Measurements from ENCODE around the gene LATS1.
"Not testable (repeated sequence)": the region's sequence is repeated elsewhere in the genome, so short reads cannot be mapped to it uniquely, and the experiment has no call there.

The LATS1 gene

DNA sequence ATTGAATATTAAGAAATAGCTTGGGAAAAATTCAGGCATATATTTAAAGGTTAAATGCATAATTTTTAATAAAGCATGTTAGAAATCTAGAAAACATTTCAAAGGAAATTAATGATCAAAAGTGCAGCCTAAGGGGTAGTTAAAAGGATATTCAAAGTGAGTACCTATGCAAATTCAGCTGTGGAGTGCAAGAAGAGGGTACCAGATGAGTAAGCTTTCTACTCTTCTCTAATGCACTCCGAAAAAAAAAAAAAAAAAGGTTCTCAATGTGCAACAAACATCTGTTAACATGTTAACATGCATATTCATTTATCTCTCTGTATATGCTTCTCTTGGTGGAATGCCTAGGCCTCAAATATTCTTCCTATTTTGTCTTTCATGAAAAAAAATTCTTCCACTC is 37.4 kb downstream of the LATS1 start:
- in situ Hi-C loops (cut with MboI; ENCODE audit: low sequenced_read_pairs, unreplicated experiment) = no loop called here
- TF ChIP-seq, protein P1, sequence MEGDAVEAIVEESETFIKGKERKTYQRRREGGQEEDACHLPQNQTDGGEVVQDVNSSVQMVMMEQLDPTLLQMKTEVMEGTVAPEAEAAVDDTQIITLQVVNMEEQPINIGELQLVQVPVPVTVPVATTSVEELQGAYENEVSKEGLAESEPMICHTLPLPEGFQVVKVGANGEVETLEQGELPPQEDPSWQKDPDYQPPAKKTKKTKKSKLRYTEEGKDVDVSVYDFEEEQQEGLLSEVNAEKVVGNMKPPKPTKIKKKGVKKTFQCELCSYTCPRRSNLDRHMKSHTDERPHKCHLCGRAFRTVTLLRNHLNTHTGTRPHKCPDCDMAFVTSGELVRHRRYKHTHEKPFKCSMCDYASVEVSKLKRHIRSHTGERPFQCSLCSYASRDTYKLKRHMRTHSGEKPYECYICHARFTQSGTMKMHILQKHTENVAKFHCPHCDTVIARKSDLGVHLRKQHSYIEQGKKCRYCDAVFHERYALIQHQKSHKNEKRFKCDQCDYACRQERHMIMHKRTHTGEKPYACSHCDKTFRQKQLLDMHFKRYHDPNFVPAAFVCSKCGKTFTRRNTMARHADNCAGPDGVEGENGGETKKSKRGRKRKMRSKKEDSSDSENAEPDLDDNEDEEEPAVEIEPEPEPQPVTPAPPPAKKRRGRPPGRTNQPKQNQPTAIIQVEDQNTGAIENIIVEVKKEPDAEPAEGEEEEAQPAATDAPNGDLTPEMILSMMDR (IDR thresholded peaks at IDR 0.05; ENCODE audit: borderline replicate concordance, control extremely low read depth, extremely low read depth, insufficient read depth, missing control alignments) = no peak
- DNase-seq (ENCODE audit: low spot score) = peak; percentile 33

GRCh38 chr6:149672265-149672664 is 45.6 kb downstream of the LATS1 start:
- in situ Hi-C loops (cut with MboI; ENCODE audit: low sequenced_read_pairs, unreplicated experiment); DNase-seq (ENCODE audit: low spot score): not testable (repeated sequence)

DNA sequence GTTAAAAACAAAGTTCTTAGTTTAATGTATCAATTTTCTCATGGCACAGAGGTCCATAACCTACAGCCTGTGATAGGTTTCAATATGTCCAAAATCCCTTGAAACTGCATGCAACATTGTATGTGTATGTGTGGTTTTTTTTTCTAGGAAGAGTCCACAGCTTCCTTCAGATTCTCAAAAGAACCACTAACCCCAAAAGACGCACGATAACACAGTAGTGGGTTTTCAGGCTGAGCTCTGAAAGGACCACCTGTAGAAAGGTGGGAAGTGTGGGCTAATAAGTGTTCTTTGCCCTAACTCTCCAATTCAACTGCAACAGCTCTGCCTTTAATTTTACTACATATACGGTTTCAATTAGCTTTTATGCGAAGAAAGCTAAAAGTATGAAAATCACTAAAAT is 57.9 kb downstream of the LATS1 start:
- no peak for DNase-seq (ENCODE audit: low spot score)
- TF ChIP-seq, protein P1 (IDR thresholded peaks at IDR 0.05; ENCODE audit: borderline replicate concordance, control extremely low read depth, extremely low read depth, insufficient read depth, missing control alignments) = no peak
- in situ Hi-C loops (cut with MboI; ENCODE audit: low sequenced_read_pairs, unreplicated experiment) = no loop called here

DNA sequence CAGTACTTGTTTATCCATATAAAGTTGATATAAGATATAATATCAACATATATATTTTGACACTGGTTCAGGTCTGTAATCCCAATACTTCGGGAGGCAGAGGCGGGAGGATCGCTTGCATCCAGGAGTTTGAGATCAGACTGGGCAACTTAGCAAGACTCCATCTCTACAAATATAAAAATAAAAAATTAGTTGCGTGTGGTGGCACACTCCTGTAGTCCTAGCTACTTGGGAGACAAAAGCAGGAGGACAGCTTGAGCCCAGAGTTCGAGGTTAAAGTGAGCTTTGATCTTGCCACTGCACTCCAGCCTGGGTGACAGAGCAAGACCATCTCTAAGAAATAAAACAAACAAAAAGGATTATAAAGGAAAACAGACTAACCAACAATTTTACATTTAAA is 60.5 kb downstream of the LATS1 start:
- TF ChIP-seq, protein P1 (IDR thresholded peaks at IDR 0.05; ENCODE audit: borderline replicate concordance, control extremely low read depth, extremely low read depth, insufficient read depth, missing control alignments) = no peak
- DNase-seq (ENCODE audit: low spot score) = no peak
- in situ Hi-C loops (cut with MboI; ENCODE audit: low sequenced_read_pairs, unreplicated experiment) = no loop called here

DNA sequence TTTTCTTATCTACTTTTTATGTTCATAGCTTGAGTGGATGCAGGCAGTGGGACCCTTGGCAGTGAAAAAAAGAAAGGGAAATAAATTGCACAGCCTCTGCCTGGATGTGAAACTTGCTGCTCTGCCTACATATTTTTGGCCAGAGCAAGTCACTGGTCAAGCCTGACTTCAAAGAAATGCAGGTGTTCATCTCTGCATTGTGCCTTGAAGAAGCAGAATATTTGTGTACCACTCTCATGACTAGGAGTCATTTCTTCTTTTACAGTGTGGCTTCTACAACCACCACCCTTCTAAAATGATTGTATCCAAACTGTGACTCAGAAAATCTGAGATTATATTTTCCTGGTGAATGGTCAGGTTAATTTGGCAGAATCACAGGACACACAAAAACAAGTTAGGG is 66.8 kb downstream of the LATS1 start:
- in situ Hi-C loops (cut with MboI; ENCODE audit: low sequenced_read_pairs, unreplicated experiment) = no loop called here
- TF ChIP-seq, protein P1 (IDR thresholded peaks at IDR 0.05; ENCODE audit: borderline replicate concordance, control extremely low read depth, extremely low read depth, insufficient read depth, missing control alignments) = no peak
- DNase-seq (ENCODE audit: low spot score) = peak; percentile 56

- TF ChIP-seq, protein P1 (IDR thresholded peaks at IDR 0.05; ENCODE audit: borderline replicate concordance, control extremely low read depth, extremely low read depth, insufficient read depth, missing control alignments) = no peak
- DNase-seq (ENCODE audit: low spot score) = peak; percentile 98
- in situ Hi-C loops (cut with MboI; ENCODE audit: low sequenced_read_pairs, unreplicated experiment) = no loop called here
Measured at GRCh38 chr6:149648148-149649145, 69.5 kb downstream of the LATS1 start, which contains the start of gene KATNA1. TSS of gene KATNA1 (minus strand) at chr6:149648714. CDS start at chr6:149638547, 10,167 bp downstream.

DNA sequence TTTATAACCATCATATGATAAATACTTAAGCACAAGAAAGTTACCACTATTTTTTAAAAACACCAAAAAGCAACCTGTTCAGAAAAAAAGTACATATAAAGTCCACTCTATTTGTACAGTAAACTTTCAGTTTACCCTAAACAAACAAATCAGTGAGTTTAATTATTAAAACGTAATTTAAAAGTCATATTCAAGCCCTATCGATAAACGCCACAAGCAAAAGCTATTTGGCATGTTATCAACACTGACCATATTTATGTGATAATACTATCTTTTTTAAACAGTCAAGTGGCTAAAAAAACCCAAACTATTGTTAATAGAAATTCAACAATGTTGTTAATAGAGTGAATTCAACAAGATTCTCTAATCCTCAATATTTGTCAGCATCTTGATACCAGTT is 71.3 kb downstream of the LATS1 start:
- TF ChIP-seq, protein P1 (IDR thresholded peaks at IDR 0.05; ENCODE audit: borderline replicate concordance, control extremely low read depth, extremely low read depth, insufficient read depth, missing control alignments) = no peak
- in situ Hi-C loops (cut with MboI; ENCODE audit: low sequenced_read_pairs, unreplicated experiment) = no loop called here
- no peak for DNase-seq (ENCODE audit: low spot score)

All from GM13976 (cell line).